ENCODE results near the gene TRMT112.
"Not testable (repeated sequence)": the region's sequence is repeated elsewhere in the genome, so short reads cannot be mapped to it uniquely, and the experiment has no call there.

- TF ChIP-seq CTCF, POLR2A, POLR2AphosphoS5, EP300 (IDR thresholded peaks at IDR 0.05): not testable (repeated sequence)
Observed at GRCh38 chr11:64323984-64324383, 6.6 kb upstream of the TRMT112 start.

Measured in upper lobe of left lung (tissue), 4 donors.